ENCODE data around the gene NUP93.
A peak's percentile ranks its signal among the peaks of the same experiment; 100 is the strongest.
"Not testable (repeated sequence)": the region's sequence is repeated elsewhere in the genome, so short reads cannot be mapped to it uniquely, and the experiment has no call there.

Gene NUP93

DNA sequence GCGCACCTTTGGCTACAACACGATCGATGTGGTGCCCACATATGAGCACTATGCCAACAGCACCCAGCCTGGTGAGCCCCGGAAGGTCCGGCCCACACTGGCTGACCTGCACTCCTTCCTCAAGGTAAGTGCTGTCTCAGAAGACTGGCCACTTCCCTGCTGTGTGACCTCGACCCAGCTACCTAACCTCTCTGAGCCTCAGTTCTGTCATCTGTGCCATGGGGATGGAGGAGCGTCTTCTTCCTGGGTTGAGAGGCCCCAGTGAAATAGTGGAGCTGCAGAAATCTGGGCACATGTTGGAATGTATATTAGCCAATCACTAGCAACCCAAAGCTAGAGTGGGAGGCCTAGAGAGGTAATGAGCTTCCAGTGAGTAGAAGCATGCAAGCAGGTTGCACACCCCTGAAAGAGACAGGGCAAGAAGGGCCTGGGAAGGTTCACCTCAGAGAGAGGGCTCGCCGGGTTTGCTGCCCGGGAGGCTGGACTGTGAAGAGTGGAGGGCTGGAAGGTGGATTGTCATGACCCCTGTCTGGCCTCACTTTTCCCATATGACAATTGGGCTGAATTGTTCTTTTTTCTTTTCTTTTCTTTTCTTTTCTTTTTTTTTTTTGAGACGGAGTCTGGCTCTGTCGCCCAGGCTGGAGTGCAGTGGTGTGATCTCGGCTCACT lies 135.6 kb downstream of the NUP93 start:
- DNase-seq (ENCODE audit: low read depth in 2 of 3, low spot score in 1 of 3): no peak

DNA sequence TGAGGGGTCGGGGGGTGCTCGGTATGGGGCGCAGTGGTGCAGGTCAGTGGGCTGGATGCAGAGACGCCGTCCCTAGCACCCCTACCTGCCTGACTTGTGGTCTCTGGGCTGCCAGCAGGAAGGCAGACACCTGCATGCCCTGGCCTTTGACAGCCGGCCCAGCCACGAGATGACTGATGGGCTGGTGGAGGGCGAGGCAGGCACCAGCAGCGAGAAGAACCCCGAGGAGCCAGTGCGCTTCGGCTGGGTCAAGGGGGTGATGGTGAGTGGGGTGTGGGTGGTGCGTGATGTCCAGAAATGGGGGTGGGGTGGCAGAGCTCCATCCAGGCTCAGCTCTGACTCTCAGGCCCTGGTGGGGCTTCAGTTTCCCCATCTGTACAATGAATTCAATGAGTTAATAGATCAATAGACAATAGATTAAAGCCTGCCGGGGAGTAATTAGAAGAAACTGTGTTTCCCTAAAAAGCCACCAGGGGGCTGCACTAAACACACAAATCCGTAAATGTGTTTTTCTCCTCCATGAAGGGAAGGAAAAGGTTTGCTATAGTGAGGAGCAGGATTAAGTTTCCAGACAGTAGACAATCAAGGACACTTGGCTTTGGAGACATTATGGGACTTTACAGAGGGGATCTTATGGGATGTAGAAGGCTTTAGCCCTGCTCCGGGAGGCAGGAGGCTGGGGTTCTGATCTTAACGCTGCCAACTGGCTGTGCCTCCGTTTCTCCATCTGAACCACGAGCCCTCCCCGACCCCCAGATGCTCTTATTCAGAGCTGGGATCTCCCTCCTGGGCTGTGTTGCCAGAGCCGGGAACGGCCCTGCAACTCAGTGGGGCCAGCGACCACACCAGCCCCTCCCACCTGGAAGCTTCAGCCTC lies 137.3 kb downstream of the NUP93 start:
- peak in 1 of 3 donors; percentile 63 for DNase-seq (ENCODE audit: low read depth in 2 of 3, low spot score in 1 of 3)

DNA sequence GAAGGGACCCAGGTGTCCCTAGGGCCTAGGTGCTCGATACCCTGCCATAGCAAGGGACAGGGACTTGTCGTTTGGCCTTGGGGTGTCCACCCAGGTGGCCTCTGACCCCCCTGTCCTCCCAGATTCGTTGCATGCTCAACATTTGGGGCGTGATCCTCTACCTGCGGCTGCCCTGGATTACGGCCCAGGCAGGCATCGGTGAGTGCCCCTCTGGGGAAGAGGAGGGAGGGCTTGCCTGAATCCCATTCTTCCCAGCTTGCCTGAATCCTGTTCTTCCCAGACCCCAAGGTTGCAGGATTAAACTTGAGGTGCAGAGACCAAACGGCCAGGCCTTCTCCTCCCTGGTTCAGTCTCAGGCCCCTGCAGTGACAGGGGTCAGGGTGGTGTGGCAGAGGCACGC lies 138.2 kb downstream of the NUP93 start:
- no peak for DNase-seq (ENCODE audit: low read depth in 2 of 3, low spot score in 1 of 3)

DNA sequence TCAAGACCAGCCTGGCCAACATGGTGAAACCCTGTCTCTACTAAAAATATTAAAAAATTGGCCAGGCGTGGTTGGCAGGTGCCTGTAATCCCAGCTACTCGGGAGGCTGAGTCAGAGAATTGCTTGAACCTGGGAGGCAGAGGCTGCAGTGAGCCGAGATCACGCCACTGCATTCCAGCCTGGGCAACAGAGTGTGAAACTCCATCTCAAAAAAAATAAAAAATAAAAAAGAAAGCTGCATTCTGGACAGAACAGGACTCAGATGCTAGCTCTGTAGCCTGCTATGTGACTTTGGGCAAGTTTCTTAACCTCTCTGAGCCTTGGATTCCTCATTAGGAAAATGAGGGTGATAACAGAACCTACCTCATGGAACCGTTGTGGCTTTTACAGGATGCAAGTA lies 138.8 kb downstream of the NUP93 start:
- DNase-seq (ENCODE audit: low read depth in 2 of 3, low spot score in 1 of 3): not testable (repeated sequence)

DNA sequence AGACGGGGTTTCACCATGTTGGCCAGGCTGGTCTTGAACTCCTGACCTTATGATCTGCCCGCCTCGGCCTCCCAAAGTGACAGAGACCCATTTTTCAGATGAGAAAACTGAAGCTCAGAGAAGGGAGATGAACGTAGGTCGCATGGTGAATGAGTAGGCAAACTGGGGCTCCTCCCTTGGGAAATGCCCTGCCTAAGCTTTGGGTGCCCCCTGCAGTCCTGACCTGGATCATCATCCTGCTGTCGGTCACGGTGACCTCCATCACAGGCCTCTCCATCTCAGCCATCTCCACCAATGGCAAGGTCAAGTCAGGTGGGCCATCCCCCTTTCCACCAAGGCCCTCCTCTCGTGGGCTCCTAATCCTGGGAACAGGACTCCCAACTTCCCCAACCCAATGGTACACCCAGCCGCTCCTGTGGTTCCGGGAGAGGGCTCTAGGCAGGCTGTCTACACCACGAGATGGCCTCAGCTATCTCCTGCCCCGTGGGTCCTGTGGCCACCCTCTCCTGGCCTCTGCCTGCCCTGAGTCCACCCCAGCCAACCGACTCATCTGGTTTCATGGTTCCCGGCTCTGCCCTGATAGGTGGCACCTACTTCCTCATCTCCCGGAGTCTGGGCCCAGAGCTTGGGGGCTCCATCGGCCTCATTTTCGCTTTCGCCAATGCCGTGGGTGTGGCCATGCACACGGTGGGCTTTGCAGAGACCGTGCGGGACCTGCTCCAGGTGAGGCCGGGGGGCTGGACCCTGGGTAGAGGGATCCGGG lies 139.8 kb downstream of the NUP93 start:
- peak in 2 of 3 donors; percentile 20 to 46 for DNase-seq (ENCODE audit: low read depth in 2 of 3, low spot score in 1 of 3)

DNA sequence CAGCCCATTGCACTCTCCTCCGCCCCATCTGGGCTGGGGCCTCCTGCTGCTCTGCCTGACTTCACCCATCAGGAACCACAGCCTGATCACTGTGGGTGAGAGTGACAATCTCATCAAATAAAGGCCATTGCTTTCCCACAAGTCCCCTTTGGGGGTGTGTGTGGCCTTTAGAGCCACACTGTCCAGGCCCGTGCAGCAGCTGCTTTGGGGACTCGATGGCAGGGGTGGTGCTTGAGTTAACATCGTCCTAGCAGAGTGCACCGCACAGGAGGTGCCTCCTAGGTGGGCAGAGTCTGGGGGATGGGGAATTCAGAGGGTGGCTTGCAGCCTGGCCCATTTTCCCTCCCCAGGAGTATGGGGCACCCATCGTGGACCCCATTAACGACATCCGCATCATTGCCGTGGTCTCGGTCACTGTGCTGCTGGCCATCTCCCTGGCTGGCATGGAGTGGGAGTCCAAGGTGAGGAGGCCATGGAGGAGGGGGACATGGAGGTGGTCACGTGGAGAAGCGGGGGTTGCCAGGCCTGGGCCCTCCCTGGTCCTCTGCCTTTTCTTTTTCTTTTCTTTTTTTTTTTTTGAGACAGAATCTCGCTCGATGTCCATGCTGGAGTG lies 140.5 kb downstream of the NUP93 start:
- DNase-seq (ENCODE audit: low read depth in 2 of 3, low spot score in 1 of 3): no peak

DNA sequence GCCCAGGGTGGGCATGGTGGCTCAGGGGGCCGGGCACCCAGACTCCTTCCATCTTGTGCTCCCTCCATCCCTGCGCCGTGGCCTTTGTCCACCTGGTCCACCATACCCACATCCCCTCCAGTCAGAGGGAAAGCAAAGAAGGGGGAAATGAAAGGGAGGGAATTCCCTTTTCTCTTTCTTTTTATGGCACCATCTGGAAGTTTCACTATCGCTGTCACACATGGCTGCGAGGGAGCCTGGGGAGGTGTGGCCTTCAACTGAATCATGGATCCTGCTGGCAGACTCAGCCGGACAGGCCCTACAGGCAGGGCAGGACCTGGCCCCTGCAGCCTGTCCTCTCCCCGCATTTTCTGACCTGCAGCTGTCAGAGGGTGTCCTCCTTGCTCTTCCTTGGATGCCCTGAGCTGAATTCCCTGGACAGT lies 141.3 kb downstream of the NUP93 start:
- no peak for DNase-seq (ENCODE audit: low read depth in 2 of 3, low spot score in 1 of 3)

DNA sequence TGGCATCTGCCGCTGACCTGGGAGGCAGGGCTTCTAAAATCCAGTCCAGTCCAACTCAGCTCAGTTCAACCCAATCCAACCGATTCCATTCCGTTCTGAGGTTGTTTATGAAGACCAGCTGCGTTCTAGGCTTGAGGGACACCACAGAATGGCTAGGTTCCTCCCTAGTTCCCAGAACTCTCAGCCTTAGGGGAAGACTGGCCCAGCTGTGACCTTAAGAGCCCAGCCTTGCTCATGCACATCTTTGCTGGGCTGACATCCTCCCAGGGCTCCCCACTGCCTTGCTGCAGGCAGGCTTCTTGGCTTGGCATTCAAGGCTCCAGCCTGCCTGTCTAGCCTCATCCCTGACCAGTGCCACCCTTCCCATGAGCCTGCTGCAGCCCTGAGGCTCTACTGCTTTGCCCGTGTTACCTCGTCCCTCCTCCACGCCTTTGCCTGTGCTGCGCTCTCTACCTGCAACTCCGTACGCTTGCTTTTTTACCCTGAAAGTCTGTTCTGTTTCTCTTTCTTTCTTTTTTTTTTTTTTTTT lies 143.0 kb downstream of the NUP93 start:
- DNase-seq (ENCODE audit: low read depth in 2 of 3, low spot score in 1 of 3): no peak

DNA sequence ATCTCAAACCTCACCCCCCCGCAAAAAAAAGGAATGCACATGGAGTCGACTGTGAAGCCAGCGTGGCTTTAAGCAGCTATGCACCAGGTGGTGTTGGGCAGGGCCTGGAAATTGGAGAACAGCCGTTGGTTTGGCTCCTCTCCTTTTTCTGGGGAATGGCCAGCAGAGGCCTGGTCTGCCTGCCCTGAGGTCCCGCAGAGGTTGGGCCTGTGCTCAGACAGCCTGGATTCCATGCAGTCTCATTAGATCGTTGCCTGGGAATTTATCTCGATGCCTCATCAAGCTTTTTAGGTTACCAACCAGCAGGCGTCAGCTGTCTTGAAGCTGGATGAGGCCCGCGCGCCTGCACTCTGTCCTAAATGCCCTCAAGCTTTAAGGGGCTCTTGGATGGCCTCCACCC lies 144.9 kb downstream of the NUP93 start:
- no peak for DNase-seq (ENCODE audit: low read depth in 2 of 3, low spot score in 1 of 3)

DNA sequence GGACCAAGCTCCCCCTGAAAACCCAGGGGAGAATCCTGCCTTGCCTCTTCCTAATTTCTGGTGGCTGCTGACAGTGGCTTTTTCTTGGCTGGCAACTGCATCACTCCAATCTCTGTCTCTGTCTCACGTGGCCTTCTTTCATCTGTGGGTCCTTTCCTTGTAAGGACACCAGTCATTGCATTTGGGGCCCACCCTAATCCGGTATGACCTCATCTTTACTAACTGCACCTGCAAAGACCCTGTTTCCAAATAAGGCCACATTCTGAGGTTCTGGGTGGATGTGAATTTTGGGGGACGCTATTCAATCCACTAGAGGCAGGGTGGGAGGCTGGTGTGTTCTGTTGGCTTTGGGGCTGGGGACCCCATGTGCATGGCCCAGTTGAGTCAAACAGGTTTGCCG lies 146.1 kb downstream of the NUP93 start:
- no peak for DNase-seq (ENCODE audit: low read depth in 2 of 3, low spot score in 1 of 3)

DNA sequence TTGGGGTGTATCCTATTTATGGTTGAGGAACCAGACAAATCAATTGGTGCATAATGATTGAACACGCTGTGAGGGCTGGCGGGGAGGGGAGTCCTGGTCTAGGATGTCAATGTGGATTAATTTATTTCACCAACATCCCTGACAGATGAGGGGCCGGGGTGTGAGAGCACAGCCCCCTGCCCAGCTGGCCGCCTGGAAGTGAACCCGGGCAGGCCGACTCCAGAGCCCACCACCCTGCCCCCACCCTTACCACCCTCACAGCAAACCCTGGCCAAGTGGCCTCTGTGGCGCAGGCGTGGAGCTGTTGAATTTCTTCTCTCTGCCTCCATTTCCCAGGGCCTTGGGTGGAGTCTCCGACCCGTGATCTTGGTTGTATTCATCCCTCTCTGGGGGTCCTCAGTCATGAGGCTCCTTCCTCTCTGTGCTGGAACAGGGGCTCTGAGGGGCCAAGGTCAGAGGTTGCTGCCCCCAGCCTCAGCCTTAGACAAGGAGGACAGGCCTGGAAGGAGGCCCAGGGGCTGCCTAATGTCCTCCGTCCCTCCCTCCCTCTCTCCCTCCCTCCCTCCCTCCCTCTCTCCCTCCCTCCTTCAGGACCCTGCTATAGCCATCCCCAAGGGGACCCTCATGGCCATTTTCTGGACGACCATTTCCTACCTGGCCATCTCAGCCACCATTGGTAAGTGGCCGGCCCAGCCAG lies 147.7 kb downstream of the NUP93 start:
- no peak for DNase-seq (ENCODE audit: low read depth in 2 of 3, low spot score in 1 of 3)

DNA sequence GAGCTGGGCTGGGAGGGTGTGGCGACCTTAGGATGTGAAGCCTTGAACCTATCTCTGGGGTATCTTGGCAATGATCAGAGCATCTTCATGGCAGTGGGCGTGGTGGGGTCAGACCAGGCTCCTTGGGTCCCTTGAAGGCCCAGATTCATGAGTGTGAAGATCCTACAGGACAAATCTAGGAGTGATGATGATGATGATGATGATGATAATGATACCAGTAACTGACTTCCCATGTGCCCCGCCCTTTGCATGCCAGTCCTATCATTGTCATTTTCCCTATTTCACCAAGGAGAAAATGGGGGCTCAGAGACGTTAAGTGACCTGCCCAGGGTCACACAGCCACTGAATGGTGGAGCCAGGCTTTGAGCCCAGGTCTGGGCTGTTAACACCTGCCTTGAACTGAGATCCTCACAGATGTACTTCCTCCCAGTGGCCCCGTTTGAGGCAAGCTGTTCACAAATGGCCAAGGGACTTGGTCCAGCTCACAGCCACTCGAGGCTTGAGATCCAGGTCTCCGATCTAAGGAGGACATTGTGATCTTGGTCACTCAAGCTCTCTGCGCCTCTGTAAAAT lies 148.4 kb downstream of the NUP93 start:
- no peak for DNase-seq (ENCODE audit: low read depth in 2 of 3, low spot score in 1 of 3)

DNA sequence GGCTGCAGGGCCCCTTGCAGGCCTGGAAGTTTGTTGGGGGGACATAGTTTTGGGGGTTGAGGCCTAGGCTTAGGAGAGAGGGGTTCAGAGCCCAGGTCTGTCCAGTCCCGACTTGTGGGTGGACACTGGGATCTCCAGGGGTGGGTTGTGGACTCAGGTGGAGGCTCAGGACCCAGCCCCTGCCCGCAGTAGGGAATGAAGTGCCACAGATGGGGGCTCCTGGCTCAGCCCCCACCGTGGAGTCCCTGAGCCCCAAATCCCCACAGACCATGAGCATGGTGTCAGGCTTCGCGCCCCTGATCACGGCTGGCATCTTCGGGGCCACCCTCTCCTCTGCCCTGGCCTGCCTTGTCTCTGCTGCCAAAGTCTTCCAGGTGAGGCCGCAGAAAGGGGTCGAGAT lies 149.3 kb downstream of the NUP93 start:
- no peak for DNase-seq (ENCODE audit: low read depth in 2 of 3, low spot score in 1 of 3)

DNA sequence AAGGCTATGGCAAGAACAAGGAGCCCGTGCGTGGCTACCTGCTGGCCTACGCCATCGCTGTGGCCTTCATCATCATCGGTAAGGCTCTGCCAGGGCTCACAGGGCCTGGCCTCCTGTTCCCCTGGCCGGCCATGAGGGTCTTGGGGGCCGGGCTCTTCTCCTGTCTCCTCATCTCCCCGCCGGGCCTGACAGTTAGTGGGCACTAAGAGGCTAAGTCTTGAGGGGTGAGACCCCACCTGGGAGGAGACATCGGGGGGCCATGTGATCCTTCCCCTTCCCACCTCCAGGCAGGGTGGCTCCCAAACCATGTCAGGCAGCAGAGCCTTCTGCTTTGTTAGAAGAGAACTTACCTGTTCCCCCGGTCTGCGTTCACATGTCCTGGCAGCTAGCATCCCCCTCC lies 150.2 kb downstream of the NUP93 start:
- DNase-seq (ENCODE audit: low read depth in 2 of 3, low spot score in 1 of 3): no peak

DNA sequence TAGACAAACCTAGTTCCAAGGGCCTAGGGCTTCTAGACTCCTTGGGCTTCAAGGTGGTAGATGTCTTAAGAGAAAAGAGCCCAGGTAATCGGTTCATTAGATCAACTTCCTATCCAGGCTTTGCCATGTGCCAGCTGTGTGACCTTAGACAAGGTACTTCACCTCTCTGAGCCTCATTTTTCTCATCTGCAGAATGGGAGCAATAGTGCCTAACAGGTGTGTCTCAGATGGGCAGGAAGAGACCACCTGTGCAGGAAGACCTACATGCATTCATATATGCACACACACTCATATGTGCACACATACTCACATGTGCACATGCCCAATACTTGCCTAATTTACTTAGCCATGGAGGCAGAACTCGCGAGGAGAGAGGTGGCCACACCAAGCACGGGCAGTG lies 150.8 kb downstream of the NUP93 start:
- no peak for DNase-seq (ENCODE audit: low read depth in 2 of 3, low spot score in 1 of 3)

DNA sequence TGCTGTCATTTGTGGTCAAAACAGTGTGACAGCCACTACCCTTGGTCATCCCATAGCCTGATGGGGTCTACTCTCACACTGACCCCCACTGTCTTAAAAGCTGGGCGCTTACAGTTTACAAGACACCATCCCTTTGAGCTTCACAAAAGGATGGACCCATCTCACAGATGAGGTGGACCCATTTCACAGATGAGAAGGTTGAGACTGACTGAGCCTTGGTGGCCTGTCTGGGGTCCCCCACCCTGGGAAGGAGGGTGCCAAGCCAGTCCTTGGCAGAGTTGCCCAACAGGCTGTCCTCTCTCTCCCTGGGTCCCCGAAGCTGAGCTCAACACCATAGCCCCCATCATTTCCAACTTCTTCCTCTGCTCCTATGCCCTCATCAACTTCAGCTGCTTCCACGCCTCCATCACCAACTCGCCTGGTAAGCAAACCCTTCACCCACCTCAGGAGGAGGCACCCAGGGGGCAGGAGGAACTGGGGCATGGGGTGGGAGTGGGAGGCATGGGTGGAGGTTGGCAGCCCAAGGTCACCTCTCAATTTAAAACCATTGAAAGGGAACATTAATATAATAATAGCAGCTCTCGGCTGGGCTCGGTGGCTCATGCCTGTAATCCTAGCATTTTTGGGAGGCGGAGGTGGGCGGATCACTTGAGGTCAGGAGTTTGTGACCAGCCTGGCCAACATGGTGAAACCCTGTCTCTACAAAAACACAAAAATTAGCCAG lies 152.3 kb downstream of the NUP93 start:
- no peak for DNase-seq (ENCODE audit: low read depth in 2 of 3, low spot score in 1 of 3)

DNA sequence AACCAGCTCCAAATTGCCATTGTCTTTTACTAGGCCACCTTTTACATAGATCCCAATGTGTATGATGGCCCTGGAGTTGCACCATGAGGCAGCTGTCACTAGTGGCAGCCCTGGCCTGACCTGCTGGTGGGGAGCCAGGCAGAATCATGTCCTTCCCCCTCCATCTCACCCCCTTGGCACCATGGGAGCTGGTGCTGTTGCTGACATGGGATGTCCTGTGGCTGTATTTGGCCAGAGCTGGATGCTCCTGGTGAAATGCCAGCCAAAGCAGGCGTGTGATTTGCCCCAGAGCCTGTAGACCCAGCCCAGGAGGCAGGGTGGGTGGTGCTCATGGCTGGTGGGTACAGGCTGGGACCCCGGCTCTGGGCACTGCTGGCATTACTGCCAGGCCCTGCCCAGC lies 153.7 kb downstream of the NUP93 start:
- no peak for DNase-seq (ENCODE audit: low read depth in 2 of 3, low spot score in 1 of 3)

DNA sequence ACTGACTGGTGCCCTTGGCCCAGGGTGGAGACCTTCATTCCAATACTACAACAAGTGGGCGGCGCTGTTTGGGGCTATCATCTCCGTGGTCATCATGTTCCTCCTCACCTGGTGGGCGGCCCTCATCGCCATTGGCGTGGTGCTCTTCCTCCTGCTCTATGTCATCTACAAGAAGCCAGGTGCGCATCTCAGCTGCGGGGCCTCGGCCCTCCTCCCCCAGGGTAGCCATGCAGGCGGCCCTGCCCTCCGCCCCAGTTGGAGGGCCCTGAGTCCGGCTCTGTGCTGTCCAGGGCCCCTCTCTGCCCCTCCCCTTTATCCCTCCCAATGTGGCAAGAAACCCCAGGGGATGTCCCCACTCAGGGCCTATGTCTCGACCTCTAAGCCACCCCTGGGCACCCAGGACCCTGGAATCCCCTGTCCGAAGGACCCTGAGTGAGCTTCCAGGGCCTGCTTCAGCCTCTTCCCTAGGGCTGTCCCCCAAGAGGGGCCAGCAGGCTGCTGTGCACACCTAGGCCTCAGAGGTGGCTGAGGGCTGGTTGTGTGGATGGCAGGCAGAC lies 154.2 kb downstream of the NUP93 start:
- no peak for DNase-seq (ENCODE audit: low read depth in 2 of 3, low spot score in 1 of 3)

DNA sequence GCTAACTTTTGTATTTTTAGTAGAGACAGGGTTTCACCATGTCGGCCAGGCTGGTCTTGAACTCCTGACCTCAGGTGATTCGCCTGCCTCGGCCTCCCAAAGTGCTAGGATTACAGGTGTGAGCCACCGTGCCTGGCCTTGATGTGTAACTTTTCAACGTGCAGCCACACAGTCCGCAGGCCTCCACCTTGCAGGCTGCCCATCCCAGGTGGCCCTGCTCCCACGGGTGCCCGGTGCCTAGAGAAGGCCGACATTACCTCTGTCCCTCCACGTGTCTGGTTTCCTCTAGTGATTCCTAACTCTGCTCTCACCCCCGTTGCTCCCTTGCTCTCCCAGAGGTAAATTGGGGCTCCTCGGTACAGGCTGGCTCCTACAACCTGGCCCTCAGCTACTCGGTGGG lies 155.0 kb downstream of the NUP93 start:
- not testable (repeated sequence) for DNase-seq (ENCODE audit: low read depth in 2 of 3, low spot score in 1 of 3)
